Vagina (tissue), 2 donors: ENCODE results near the gene MPV17.
"Not testable (repeated sequence)": the region's sequence is repeated elsewhere in the genome, so short reads cannot be mapped to it uniquely, and the experiment has no call there.

ENCODE experiments used
- POLR2A ChIP-seq, 2 donors: fragments of 450-650 bp; IDR thresholded peaks; one replicate each; pipeline ENCODE4 v1.6.1; 2017; ENCODE audit warnings: antibody characterized with exemption in 2 of 2, mild to moderate bottlenecking in 2 of 2, moderate library complexity in 2 of 2
- POLR2AphosphoS5 ChIP-seq, 2 donors: sonication (generic); formaldehyde crosslinking; IDR thresholded peaks; one replicate each; pipeline ENCODE4 v1.9.0; 2017; ENCODE audit warnings: antibody characterized with exemption in 2 of 2, mild to moderate bottlenecking in 2 of 2, low read depth in 1 of 2; ENCODE audit not compliant: insufficient read depth in 1 of 2
- TF ChIP-seq, protein P1 (sequence below), 3 experiments: fragments of 450-650 bp in 2 of 3; fragments of 200-600 bp in 1 of 3; sonication (generic) in 1 of 3; IDR thresholded peaks; one replicate each; pipeline ENCODE4 v1.5.1; 2017 to 2019; ENCODE audit warnings: antibody characterized with exemption in 3 of 3, mild to moderate bottlenecking in 2 of 3, moderate library complexity in 2 of 3

GRCh38 chr2:27353386-27353761, 30.5 kb upstream of the MPV17 start:
- TF ChIP-seq, protein P1, sequence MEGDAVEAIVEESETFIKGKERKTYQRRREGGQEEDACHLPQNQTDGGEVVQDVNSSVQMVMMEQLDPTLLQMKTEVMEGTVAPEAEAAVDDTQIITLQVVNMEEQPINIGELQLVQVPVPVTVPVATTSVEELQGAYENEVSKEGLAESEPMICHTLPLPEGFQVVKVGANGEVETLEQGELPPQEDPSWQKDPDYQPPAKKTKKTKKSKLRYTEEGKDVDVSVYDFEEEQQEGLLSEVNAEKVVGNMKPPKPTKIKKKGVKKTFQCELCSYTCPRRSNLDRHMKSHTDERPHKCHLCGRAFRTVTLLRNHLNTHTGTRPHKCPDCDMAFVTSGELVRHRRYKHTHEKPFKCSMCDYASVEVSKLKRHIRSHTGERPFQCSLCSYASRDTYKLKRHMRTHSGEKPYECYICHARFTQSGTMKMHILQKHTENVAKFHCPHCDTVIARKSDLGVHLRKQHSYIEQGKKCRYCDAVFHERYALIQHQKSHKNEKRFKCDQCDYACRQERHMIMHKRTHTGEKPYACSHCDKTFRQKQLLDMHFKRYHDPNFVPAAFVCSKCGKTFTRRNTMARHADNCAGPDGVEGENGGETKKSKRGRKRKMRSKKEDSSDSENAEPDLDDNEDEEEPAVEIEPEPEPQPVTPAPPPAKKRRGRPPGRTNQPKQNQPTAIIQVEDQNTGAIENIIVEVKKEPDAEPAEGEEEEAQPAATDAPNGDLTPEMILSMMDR (IDR thresholded peaks at IDR 0.05) = not testable (repeated sequence)
- not testable (repeated sequence) for TF ChIP-seq POLR2A (IDR thresholded peaks at IDR 0.05); POLR2AphosphoS5 (IDR thresholded peaks at IDR 0.05; ENCODE audit: insufficient read depth in 1 of 2, low read depth in 1 of 2)
